ENCODE data around the gene PARD3B.

Gene PARD3B

DNA sequence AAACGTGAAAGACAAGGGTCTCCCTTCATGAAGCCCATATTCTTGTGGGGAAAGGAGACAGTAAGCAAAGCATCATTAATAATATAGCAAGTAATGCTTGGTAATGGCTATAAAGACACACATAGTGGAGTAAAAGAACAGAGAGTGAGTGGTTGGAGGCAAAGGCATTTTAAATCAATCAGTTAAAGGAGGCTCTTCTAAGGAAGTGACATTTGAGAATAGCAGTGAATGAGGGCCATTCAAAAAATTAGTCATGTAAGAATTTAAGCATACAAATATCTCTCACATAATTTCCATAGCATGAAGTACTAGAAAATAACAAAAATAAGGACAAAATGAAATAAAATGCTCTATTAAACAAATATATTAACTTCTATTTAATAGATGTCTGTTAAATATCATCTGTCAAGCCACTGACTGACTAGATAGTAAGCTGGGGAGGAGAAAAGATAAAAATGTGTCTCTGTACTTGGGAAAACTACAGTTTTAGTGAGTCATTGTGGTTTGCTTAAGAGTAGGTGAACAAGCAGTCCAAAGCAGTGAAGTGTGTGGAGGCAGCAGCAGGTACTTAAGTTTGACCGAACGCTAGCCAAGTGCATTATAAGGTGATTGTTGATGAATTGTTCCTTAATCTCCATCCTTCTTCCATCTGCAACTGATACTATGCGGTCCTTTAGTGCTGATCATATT, 160.1 kb downstream of the PARD3B start:
- Histone ChIP-seq H3K4me3 (replicated peaks; ENCODE audit: low read depth, low read length) (no peak overlapping the region), H3K27me3 (replicated peaks; ENCODE audit: control insufficient read depth, insufficient read depth, low read length) (no peaks in the 10 kb centered on the region), H3K36me3 (ENCODE audit: control insufficient read depth, insufficient read depth, low read length) (no peaks in the 10 kb centered on the region)
- TF ChIP-seq, protein P1, sequence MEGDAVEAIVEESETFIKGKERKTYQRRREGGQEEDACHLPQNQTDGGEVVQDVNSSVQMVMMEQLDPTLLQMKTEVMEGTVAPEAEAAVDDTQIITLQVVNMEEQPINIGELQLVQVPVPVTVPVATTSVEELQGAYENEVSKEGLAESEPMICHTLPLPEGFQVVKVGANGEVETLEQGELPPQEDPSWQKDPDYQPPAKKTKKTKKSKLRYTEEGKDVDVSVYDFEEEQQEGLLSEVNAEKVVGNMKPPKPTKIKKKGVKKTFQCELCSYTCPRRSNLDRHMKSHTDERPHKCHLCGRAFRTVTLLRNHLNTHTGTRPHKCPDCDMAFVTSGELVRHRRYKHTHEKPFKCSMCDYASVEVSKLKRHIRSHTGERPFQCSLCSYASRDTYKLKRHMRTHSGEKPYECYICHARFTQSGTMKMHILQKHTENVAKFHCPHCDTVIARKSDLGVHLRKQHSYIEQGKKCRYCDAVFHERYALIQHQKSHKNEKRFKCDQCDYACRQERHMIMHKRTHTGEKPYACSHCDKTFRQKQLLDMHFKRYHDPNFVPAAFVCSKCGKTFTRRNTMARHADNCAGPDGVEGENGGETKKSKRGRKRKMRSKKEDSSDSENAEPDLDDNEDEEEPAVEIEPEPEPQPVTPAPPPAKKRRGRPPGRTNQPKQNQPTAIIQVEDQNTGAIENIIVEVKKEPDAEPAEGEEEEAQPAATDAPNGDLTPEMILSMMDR (IDR thresholded peaks at IDR 0.05; ENCODE audit: insufficient read depth, low read length, poor library complexity, severe bottlenecking), result no peak
- DNase-seq (ENCODE audit: extremely low read depth, insufficient read length), result no peak

GRCh38 chr2:204706939-204707338, 161.7 kb downstream of the PARD3B start:
- TF ChIP-seq, protein P1 (IDR thresholded peaks at IDR 0.05; ENCODE audit: insufficient read depth, low read length, poor library complexity, severe bottlenecking), result no peak
- no peak for DNase-seq (ENCODE audit: extremely low read depth, insufficient read length)
- Histone ChIP-seq H3K27me3 (replicated peaks; ENCODE audit: control insufficient read depth, insufficient read depth, low read length) (no peaks in the 10 kb centered on the region), H3K4me3 (replicated peaks; ENCODE audit: low read depth, low read length) (no peak overlapping the region), H3K36me3 (ENCODE audit: control insufficient read depth, insufficient read depth, low read length) (no peaks in the 10 kb centered on the region)

DNA sequence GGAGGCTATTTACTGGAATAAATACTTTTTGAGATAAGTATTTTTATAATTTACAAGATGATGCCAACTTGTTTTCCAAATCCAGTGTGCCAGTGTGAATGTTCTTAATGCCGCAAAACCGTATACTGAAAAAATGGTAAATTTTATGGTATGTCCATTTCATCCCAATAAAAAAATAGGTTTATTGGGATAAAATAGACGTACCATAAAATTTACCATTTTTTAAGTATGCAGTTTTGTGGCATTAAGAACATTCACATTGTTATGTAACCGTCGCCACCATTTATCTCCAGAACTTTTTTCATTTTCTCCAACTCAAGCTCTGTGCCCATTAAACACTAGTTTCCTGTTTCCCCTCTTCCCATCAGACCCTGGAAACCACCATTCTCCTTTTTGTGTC, 167.9 kb downstream of the PARD3B start:
- H3K36me3 ChIP-seq (ENCODE audit: control insufficient read depth, insufficient read depth, low read length), result no peaks in the 10 kb centered on the region
- TF ChIP-seq, protein P1 (IDR thresholded peaks at IDR 0.05; ENCODE audit: insufficient read depth, low read length, poor library complexity, severe bottlenecking), result no peak

DNA sequence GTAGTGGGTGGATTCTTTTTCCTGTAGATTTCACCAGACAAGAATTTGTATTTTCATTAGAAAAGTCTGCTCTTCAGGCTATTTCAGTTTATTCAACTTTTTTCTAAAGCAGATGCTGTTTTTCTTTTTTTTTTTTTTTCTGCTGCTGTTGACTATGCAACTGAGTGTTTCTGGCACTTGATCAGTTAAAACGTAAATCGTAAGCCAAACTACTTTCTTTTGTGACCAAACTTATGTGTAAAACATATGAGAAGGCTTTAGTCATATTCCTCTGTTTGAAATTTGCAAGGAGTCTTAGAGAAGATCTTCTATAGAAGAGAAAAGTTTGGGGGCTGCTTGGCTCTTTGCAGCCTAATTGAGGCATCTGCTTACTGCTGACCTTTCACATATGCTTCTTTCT, 170.1 kb downstream of the PARD3B start:
- Histone ChIP-seq H3K4me3 (replicated peaks; ENCODE audit: low read depth, low read length) (no peak overlapping the region), H3K36me3 (ENCODE audit: control insufficient read depth, insufficient read depth, low read length) (no peaks in the 10 kb centered on the region), H3K27me3 (replicated peaks; ENCODE audit: control insufficient read depth, insufficient read depth, low read length) (no peaks in the 10 kb centered on the region)
- TF ChIP-seq, protein P1 (IDR thresholded peaks at IDR 0.05; ENCODE audit: insufficient read depth, low read length, poor library complexity, severe bottlenecking), result no peak
- no peak for DNase-seq (ENCODE audit: extremely low read depth, insufficient read length)

More for the DNA sequence above, 167.9 kb downstream of the PARD3B start:
- Histone ChIP-seq H3K27me3 (replicated peaks; ENCODE audit: control insufficient read depth, insufficient read depth, low read length) (no peaks in the 10 kb centered on the region), H3K4me3 (replicated peaks; ENCODE audit: low read depth, low read length) (no peak overlapping the region)
- no peak for DNase-seq (ENCODE audit: extremely low read depth, insufficient read length)

- DNase-seq (ENCODE audit: extremely low read depth, insufficient read length), result no peak
- Histone ChIP-seq H3K27me3 (replicated peaks; ENCODE audit: control insufficient read depth, insufficient read depth, low read length) (no peaks in the 10 kb centered on the region), H3K4me3 (replicated peaks; ENCODE audit: low read depth, low read length) (no peak overlapping the region), H3K36me3 (ENCODE audit: control insufficient read depth, insufficient read depth, low read length) (no peaks in the 10 kb centered on the region)
- TF ChIP-seq, protein P1 (IDR thresholded peaks at IDR 0.05; ENCODE audit: insufficient read depth, low read length, poor library complexity, severe bottlenecking), result no peak
Measured at GRCh38 chr2:204717591-204717990, 172.3 kb downstream of the PARD3B start.

GRCh38 chr2:204718607-204719006, 173.3 kb downstream of the PARD3B start:
- Histone ChIP-seq H3K4me3 (replicated peaks; ENCODE audit: low read depth, low read length) (no peak overlapping the region), H3K36me3 (ENCODE audit: control insufficient read depth, insufficient read depth, low read length) (no peaks in the 10 kb centered on the region), H3K27me3 (replicated peaks; ENCODE audit: control insufficient read depth, insufficient read depth, low read length) (no peaks in the 10 kb centered on the region)
- TF ChIP-seq, protein P1 (IDR thresholded peaks at IDR 0.05; ENCODE audit: insufficient read depth, low read length, poor library complexity, severe bottlenecking), result no peak
- no peak for DNase-seq (ENCODE audit: extremely low read depth, insufficient read length)
